K562 (cell line): ENCODE measurements around the gene FBXO10.

ENCODE experiments used
- CBX3 ChIP-seq, 2 experiments: IDR thresholded peaks; 1 replicate in 1 of 2; 2 replicates in 1 of 2; pipeline ENCODE4 v1.6.1; 2012; ENCODE audit warnings: inconsistent platforms in 2 of 2, low read length in 2 of 2, borderline replicate concordance in 1 of 2, control low read depth in 1 of 2
- CREM ChIP-seq: IDR thresholded peaks from 2 replicates; pipeline ENCODE4 v1.6.1; 2014; ENCODE audit warnings: antibody characterized with exemption, low read depth
- EZH2 ChIP-seq: IDR thresholded peaks from 2 replicates; pipeline ENCODE4 v1.6.1; 2012; ENCODE audit warnings: low read depth, mild to moderate bottlenecking, inconsistent platforms, low read length, borderline replicate concordance
- MAFK ChIP-seq: IDR thresholded peaks from 2 replicates; pipeline ENCODE4 v1.6.1; 2011; ENCODE audit warnings: low read length, improper control_type of control experiment
- NFYB ChIP-seq: IDR thresholded peaks from 2 replicates; pipeline ENCODE4 v1.6.1; 2011; ENCODE audit warnings: mild to moderate bottlenecking, moderate library complexity; ENCODE audit not compliant: insufficient read length; ENCODE audit errors: extremely low read depth
- POLR2A ChIP-seq: fragments of 450-650 bp; conservative IDR thresholded peaks from 2 replicates; pipeline ENCODE4 v1.6.1; 2016
- RAD21 ChIP-seq, 2 experiments: fragments of 250-450 bp in 1 of 2; fragments of 450-650 bp in 1 of 2; sonication (Bioruptor Pico) in 1 of 2; formaldehyde crosslinking in 1 of 2; IDR thresholded peaks in 1 of 2; conservative IDR thresholded peaks in 1 of 2; 2 replicates each; pipeline versions ENCODE4 v1.4.0 to v1.8.0; 2020 to 2022; ENCODE audit warnings: mild to moderate bottlenecking in 2 of 2, moderate library complexity in 1 of 2
- SRSF7 ChIP-seq: fragments of 200-400 bp; formaldehyde crosslinking; optimal IDR thresholded peaks from 2 replicates; pipeline ENCODE3; 2017; ENCODE audit warnings: mild to moderate bottlenecking, low read depth, low read length
- TAF1 ChIP-seq: IDR thresholded peaks from 2 replicates; pipeline ENCODE4 v1.6.1; 2011; ENCODE audit warnings: mild to moderate bottlenecking, low read length, moderate library complexity; ENCODE audit not compliant: insufficient read depth, control insufficient read depth, severe bottlenecking; ENCODE audit errors: extremely low read depth
- TF ChIP-seq, protein P1 (sequence below), 3 experiments: IDR thresholded peaks in 2 of 3; conservative IDR thresholded peaks in 1 of 3; 2 replicates each; pipeline ENCODE4 v1.5.1; 2011 to 2012; ENCODE audit warnings: low read length in 3 of 3, mild to moderate bottlenecking in 3 of 3, control low read depth in 2 of 3, improper control_type of control experiment in 1 of 3, inconsistent platforms in 1 of 3, low read depth in 1 of 3, mixed read lengths in 1 of 3, moderate library complexity in 1 of 3; ENCODE audit not compliant: insufficient read depth in 2 of 3
- TF ChIP-seq, protein P2 (sequence below): sonication (generic); formaldehyde crosslinking; IDR thresholded peaks from 2 replicates; pipeline ENCODE4 v1.5.0; 2020; ENCODE audit warnings: missing genetic modification reagents
- TF ChIP-seq, protein P3 (sequence below): fragments of 250-450 bp; sonication (Bioruptor Pico); IDR thresholded peaks from 2 replicates; pipeline ENCODE4 v1.5.0; 2020; ENCODE audit warnings: mild to moderate bottlenecking, borderline replicate concordance

DNA sequence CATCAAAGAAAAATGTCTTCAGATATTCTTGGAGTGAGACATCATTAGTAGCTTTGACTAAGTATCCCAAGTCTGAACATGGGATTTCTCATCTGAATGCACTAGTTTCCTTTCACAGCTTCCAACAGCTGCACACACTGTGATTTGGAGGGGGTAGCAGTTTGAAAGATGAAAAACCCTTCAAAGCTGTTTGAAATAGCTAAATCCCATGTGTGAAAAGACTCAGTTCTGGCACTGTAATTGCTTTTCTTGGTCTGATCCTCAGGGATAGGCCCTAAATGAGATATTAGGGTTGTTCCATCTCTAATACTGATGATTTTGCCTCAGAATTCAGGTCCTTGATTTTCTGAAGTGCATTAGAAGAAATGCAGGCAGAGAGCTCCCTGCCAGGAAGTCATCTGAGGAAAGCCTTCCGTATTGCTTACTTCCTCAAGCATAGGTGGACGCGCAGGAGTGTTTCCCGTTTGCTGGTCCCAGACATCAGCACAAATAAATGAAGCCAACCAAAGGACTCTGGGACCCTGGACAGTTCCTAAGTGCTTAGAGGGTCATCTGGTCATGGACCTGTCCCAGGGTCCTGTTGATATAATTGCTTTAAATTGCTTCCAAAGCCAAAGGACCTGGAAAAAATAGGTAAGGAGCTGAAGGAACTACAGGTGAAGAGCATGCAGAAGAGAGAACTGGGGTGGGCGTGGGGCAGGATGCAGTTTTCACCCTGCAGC, 49.0 kb upstream of the FBXO10 start:
- no peak for TF ChIP-seq SRSF7
- TF ChIP-seq POLR2A: no peak
- TF ChIP-seq MAFK: no peak
- TF ChIP-seq, protein P1, sequence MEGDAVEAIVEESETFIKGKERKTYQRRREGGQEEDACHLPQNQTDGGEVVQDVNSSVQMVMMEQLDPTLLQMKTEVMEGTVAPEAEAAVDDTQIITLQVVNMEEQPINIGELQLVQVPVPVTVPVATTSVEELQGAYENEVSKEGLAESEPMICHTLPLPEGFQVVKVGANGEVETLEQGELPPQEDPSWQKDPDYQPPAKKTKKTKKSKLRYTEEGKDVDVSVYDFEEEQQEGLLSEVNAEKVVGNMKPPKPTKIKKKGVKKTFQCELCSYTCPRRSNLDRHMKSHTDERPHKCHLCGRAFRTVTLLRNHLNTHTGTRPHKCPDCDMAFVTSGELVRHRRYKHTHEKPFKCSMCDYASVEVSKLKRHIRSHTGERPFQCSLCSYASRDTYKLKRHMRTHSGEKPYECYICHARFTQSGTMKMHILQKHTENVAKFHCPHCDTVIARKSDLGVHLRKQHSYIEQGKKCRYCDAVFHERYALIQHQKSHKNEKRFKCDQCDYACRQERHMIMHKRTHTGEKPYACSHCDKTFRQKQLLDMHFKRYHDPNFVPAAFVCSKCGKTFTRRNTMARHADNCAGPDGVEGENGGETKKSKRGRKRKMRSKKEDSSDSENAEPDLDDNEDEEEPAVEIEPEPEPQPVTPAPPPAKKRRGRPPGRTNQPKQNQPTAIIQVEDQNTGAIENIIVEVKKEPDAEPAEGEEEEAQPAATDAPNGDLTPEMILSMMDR (IDR thresholded peaks at IDR 0.05 in 2 of 3, conservative IDR thresholded peaks at IDR 0.05 in 1 of 3; ENCODE audit: insufficient read depth in 2 of 3, low read depth in 1 of 3, low read length in 3 of 3): no peak
- TF ChIP-seq NFYB: no peak
- TF ChIP-seq, protein P2, sequence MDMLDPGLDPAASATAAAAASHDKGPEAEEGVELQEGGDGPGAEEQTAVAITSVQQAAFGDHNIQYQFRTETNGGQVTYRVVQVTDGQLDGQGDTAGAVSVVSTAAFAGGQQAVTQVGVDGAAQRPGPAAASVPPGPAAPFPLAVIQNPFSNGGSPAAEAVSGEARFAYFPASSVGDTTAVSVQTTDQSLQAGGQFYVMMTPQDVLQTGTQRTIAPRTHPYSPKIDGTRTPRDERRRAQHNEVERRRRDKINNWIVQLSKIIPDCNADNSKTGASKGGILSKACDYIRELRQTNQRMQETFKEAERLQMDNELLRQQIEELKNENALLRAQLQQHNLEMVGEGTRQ (CRISPR knock-in tag): no peak
- TF ChIP-seq, protein P3, sequence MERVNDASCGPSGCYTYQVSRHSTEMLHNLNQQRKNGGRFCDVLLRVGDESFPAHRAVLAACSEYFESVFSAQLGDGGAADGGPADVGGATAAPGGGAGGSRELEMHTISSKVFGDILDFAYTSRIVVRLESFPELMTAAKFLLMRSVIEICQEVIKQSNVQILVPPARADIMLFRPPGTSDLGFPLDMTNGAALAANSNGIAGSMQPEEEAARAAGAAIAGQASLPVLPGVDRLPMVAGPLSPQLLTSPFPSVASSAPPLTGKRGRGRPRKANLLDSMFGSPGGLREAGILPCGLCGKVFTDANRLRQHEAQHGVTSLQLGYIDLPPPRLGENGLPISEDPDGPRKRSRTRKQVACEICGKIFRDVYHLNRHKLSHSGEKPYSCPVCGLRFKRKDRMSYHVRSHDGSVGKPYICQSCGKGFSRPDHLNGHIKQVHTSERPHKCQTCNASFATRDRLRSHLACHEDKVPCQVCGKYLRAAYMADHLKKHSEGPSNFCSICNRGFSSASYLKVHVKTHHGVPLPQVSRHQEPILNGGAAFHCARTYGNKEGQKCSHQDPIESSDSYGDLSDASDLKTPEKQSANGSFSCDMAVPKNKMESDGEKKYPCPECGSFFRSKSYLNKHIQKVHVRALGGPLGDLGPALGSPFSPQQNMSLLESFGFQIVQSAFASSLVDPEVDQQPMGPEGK (CRISPR knock-in tag): no peak
- no peak for TF ChIP-seq TAF1
- TF ChIP-seq EZH2: no peak
- no peak for TF ChIP-seq CBX3 (IDR thresholded peaks at IDR 0.05; ENCODE audit: borderline replicate concordance in 1 of 2, low read length in 2 of 2)
- no peak for TF ChIP-seq RAD21 (CRISPR knock-in tag; conservative IDR thresholded peaks at IDR 0.05 in 1 of 2, IDR thresholded peaks at IDR 0.05 in 1 of 2)
- TF ChIP-seq CREM: no peak
